ENCODE measurements around the gene KIAA1671.

Gene KIAA1671

DNA sequence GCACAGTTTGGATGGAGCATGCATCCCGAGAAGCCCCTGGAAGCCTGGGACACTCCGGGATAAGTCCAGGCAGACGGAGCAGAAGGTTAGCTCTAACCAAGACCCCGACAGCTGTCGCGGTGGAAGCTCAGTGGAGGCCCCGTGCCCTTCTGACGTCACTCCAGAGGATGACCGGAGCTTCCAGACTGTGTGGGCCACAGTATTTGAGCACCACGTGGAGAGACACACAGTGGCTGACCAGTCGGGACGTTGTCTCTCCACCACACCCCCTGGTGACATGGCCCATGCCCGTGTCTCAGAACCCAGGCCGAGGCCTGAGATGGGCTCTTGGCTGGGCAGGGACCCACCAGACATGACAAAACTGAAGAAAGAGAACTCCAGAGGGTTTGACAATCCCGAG, 86.3 kb downstream of the KIAA1671 start:
- Histone ChIP-seq H3K27ac (no peak overlapping the region), H3K36me3 (replicated peaks) (no peaks in the 10 kb centered on the region), H3K27me3 (replicated peaks) (no peaks in the 10 kb centered on the region), H3K4me3 (ENCODE audit: low read depth, low read length) (no peak overlapping the region)
- in situ Hi-C loops (cut with HindIII; ENCODE audit: low pct_ligation_motif_present, low sequenced_read_pairs), result no loop called here
- TF ChIP-seq, protein P1, sequence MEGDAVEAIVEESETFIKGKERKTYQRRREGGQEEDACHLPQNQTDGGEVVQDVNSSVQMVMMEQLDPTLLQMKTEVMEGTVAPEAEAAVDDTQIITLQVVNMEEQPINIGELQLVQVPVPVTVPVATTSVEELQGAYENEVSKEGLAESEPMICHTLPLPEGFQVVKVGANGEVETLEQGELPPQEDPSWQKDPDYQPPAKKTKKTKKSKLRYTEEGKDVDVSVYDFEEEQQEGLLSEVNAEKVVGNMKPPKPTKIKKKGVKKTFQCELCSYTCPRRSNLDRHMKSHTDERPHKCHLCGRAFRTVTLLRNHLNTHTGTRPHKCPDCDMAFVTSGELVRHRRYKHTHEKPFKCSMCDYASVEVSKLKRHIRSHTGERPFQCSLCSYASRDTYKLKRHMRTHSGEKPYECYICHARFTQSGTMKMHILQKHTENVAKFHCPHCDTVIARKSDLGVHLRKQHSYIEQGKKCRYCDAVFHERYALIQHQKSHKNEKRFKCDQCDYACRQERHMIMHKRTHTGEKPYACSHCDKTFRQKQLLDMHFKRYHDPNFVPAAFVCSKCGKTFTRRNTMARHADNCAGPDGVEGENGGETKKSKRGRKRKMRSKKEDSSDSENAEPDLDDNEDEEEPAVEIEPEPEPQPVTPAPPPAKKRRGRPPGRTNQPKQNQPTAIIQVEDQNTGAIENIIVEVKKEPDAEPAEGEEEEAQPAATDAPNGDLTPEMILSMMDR (IDR thresholded peaks at IDR 0.05; ENCODE audit: low read depth, low read length, missing control alignments), result no peak
- no peak for DNase-seq

DNA sequence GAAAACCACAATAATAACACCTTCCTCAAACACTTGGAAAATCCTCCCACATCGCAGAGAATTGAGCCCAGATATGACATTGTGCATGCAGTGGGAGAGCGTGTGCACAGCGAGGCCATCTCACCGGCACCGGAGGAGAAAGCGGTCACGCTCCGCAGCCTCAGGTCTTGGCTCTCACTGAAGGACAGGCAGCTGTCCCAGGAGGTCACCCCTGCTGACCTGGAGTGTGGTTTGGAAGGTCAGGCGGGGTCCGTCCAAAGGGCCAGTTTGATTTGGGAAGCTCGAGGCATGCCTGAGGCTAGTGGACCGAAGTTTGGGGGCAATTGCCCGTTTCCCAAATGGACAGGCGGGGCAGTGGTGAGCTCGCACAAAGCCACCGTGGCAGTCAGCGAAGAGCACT, 86.7 kb downstream of the KIAA1671 start:
- Histone ChIP-seq H3K36me3 (replicated peaks) (no peaks in the 10 kb centered on the region), H3K4me3 (ENCODE audit: low read depth, low read length) (no peak overlapping the region), H3K27me3 (replicated peaks) (no peaks in the 10 kb centered on the region), H3K27ac (no peak overlapping the region)
- TF ChIP-seq, protein P1 (IDR thresholded peaks at IDR 0.05; ENCODE audit: low read depth, low read length, missing control alignments), result no peak
- DNase-seq, result no peak
- in situ Hi-C loops (cut with HindIII; ENCODE audit: low pct_ligation_motif_present, low sequenced_read_pairs), result no loop called here

DNA sequence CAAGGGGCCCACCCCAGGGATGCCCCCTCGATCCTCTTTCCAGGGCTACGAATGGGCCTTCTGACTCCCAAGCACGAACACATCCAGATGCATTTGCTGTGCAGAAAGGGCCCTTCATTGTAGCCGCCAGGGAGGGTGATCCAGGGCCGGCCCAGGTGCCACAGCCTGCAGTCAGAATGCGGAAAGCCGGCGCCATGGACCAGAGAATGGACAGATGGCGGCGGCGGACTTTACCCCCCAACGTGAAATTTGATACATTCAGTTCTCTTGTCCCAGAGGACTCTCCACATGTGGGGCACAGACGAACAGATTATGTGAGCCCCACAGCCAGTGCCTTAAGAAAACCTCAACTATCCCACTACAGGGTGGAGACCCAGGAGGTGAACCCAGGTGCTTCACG, 87.2 kb downstream of the KIAA1671 start:
- Histone ChIP-seq H3K27me3 (replicated peaks) (no peaks in the 10 kb centered on the region), H3K4me3 (ENCODE audit: low read depth, low read length) (no peak overlapping the region), H3K36me3 (replicated peaks) (no peaks in the 10 kb centered on the region), H3K27ac (no peak overlapping the region)
- TF ChIP-seq, protein P1 (IDR thresholded peaks at IDR 0.05; ENCODE audit: low read depth, low read length, missing control alignments), result no peak
- in situ Hi-C loops (cut with HindIII; ENCODE audit: low pct_ligation_motif_present, low sequenced_read_pairs), result no loop called here
- no peak for DNase-seq

DNA sequence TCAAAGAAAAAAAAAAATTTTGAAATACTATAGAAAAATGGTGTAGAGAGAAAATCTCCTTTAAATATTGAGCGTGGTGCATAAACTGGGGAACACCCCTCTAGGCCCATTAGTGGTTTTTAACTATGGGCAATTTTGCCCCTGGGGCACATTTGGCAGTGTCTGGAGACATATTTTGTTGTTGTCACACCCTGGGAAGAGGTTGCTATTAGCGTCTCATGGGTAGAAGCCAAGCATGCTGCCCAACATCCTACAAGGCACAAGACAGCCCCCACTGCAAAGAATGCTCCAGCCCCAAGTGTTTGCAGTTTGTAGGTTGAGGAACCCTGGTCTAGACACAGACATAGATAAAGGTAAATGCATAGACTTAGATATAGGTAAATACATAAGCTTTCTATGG, 92.6 kb downstream of the KIAA1671 start:
- Histone ChIP-seq H3K36me3 (replicated peaks) (no peaks in the 10 kb centered on the region), H3K4me3 (ENCODE audit: low read depth, low read length) (no peak overlapping the region), H3K27me3 (replicated peaks) (no peaks in the 10 kb centered on the region), H3K27ac (no peak overlapping the region)
- in situ Hi-C loops (cut with HindIII; ENCODE audit: low pct_ligation_motif_present, low sequenced_read_pairs), result no loop called here
- TF ChIP-seq, protein P1 (IDR thresholded peaks at IDR 0.05; ENCODE audit: low read depth, low read length, missing control alignments), result no peak
- no peak for DNase-seq

DNA sequence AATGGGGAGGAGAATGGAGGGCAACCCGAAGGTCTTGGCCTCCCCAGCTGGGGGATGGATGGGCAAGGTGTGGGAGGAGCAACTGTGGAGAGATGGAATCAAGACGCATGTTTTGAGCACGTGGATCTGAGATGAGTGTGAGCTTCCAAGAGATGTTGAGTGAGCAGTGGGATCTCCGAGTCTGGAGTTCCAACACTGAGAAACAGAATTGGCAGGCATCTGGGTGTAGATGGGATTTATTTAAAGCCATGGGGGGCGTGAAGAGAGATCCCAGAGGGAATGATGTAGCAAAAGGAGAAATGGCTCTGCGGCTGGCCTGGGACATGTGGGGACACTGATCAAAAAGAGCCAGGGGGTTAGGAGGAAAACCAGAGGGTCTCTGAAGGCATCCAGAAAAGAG, 95.6 kb downstream of the KIAA1671 start:
- Histone ChIP-seq H3K36me3 (replicated peaks) (no peaks in the 10 kb centered on the region), H3K27ac (no peak overlapping the region), H3K27me3 (replicated peaks) (no peaks in the 10 kb centered on the region), H3K4me3 (ENCODE audit: low read depth, low read length) (no peak overlapping the region)
- in situ Hi-C loops (cut with HindIII; ENCODE audit: low pct_ligation_motif_present, low sequenced_read_pairs), result no loop called here
- TF ChIP-seq, protein P1 (IDR thresholded peaks at IDR 0.05; ENCODE audit: low read depth, low read length, missing control alignments), result no peak
- no peak for DNase-seq

All from brain microvascular endothelial cell (primary cell).